Activated CD8-positive, alpha-beta memory T cell treated with anti-CD3 and anti-CD28 coated beads, Interleukin-2, amount 50 U/mL, for 1 hour (primary cell): ENCODE data around the gene PIGK.
"Not testable (repeated sequence)": the region's sequence is repeated elsewhere in the genome, so short reads cannot be mapped to it uniquely, and the experiment has no call there.

Experiments used
- DNase-seq: peaks from one replicate; pipeline ENCODE4 v3.0.0-alpha.2; 2020; ENCODE audit errors: extremely low read depth

PIGK gene

GRCh38 chr1:77193951-77194350 lies 25.3 kb downstream of the PIGK start:
- no peak for DNase-seq

- no peak for DNase-seq
These were observed 30.5 kb downstream of the PIGK start for GRCh38 chr1:77188770-77189169.

GRCh38 chr1:77186907-77187306 lies 32.3 kb downstream of the PIGK start:
- DNase-seq, result not testable (repeated sequence)

DNA sequence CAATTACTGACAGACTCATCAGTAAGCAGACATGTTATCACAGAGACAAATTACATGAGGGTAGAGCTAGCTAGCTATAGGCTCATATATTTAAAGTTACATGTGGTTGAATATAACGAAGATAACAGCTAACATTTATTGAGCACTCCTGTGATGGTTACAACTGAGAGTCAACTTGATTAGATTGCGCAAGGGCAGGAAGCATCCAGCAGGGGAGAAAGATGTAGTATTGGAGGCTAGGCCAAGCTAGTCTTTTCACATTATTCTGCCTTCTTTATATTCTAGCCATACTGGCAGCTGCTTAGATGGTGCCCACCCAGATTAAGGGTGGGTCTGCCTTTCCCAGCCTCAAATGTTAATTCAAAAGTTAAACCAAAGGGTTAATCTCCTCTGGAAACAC lies 37.1 kb downstream of the PIGK start:
- no peak for DNase-seq

GRCh38 chr1:77179632-77180031 lies 39.6 kb downstream of the PIGK start:
- no peak for DNase-seq

DNA sequence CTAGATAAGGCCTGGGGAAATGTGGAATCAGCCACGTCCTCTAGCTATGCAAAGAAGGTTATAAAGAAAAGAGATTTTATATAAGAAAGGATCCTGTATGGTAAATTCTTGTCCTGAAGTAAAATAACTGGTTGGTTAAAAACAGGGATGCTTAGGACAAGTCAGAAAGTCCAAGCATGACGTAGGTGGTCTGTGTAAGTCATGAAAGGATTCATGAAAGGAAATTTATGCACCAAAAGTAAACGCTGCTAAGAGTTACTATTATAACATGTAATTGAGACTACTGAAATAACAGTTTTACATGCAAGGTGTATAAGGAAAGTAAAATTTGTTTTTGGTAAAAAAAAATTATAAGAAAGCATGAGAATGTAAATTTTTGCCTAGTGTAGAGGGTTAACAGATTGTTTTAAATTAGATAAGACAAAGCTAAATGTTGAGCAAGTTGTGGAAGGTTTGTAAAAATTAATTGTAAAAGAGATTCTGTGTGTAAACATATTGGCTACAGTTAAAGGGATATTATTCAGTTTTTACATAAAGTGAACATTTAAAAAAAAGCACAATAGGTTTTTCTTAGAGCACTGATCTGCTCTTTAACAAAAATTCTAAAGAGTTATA lies 43.9 kb downstream of the PIGK start:
- no peak for DNase-seq

GRCh38 chr1:77170687-77171086 lies 48.5 kb downstream of the PIGK start:
- no peak for DNase-seq

- no peak for DNase-seq
These were observed 50.9 kb downstream of the PIGK start for GRCh38 chr1:77168358-77168757.

DNA sequence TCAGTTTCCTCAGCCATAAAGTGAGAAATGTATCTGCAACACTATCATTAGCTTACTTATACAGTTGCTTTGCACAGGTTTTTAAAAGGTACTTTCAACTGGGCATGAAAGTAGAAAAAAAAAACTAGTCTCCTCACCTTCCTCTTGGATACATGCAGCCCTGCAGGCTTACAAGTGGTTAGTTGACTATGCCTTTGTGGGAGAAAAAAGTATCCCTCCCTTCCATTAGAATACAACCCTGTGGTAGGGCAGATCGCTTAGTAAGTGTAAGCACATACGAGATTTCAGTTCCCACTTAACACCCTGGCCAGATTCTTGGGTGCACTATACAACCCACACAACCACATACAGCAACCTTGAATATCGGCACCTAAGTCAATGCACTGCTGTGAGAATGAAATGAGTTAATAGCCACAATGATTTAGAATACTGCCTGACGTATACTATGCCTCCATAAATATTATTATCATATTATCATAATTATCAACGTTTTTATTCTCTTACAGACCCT lies 54.7 kb downstream of the PIGK start:
- no peak for DNase-seq

DNA sequence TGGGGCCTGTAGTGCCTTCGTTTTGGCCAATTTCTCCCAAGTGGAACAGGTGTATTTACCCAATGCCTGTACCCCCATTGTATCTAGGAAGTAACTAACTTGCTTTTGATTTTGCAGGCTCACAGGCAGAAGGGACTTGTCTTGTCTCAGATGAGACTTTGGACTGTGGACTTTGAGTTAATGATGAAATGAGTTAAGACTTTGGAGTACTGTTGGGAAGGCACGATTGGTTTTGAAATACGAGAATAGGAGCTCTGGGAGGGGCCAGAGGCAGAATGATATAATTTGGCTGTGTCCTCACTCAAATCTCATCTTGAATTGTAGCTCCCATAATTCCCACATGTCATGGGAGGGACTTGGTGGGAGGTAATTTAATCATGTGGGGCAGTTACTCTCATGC lies 59.5 kb downstream of the PIGK start:
- DNase-seq, result not testable (repeated sequence)

- no peak for DNase-seq
These were observed 63.0 kb downstream of the PIGK start for GRCh38 chr1:77156214-77156613.

- DNase-seq, result no peak
These were observed 73.0 kb downstream of the PIGK start for GRCh38 chr1:77146270-77146669.

- DNase-seq, result no peak
These were observed 75.6 kb downstream of the PIGK start for GRCh38 chr1:77143529-77144121.

DNA sequence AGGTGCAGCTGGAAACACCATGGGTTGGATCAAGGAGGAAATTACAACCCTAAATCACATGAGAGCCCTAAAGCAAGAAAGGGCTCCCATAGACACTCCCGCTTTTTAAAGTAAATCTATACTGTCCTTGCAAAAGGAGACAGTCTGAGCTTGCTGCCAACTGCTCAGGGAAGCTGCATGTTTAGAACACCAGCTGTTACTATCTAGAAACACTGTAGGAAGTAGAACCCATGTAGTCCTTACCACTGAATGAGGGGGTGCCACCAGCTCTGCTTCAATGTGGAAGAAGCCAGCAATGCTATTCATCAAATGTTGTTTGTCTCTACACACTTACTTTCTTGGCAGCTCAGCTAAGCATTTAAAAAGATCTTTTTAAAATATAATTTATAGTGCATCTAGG lies 79.8 kb downstream of the PIGK start:
- no peak for DNase-seq

GRCh38 chr1:77134359-77134758 lies 84.9 kb downstream of the PIGK start:
- DNase-seq, result no peak

DNA sequence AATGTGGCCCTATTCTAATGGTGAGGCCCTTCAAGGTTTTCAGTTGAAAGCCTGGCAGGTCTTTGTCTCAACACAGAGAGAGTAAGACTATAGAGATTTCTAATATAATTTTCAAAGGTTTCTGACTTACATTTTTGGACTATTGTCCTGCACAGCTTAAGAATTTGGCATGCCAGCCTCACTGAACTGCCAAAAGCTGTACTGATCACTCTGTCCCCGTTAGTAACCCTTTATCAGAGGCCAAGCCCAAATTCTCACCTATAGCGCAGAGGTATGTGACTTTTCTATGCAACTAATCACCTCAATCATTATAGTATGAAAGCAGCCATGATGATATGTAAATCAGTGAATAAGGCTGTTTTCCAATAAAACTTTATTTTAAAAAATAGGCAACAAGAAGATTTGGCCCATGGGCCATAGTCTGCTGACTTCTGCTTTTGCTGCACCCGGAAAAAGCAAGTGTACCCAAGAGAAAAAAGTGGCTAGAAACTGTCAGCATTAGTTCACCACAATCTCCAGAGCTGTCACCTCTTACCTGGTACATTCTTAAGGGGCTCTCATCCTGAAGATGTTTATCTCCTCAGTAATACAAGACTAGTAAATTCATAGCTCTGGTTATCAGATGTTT lies 85.4 kb downstream of the PIGK start:
- DNase-seq, result no peak

GRCh38 chr1:77126307-77126706 lies 92.9 kb downstream of the PIGK start:
- no peak for DNase-seq

DNA sequence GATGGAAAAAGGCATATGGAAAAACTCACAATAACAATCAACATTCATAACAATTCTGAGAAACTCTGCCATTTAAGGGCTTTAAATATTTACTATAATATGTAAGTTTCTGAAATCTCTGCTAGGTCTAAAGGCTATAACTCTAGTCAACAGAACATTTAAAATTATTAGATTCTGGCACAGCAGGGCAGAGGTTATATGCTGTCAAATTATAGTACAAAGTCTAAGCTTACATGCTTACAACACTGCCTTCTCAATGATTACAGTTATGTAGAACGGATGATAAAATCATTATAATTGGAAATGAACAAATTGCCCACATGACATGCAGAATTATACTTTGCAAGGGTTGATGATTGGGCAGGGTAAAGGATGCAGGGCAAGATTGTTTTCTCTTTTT lies 97.7 kb downstream of the PIGK start:
- no peak for DNase-seq

GRCh38 chr1:77120950-77121349 lies 98.3 kb downstream of the PIGK start:
- no peak for DNase-seq

- no peak for DNase-seq
These were observed 100.5 kb downstream of the PIGK start for GRCh38 chr1:77118712-77119111.

DNA sequence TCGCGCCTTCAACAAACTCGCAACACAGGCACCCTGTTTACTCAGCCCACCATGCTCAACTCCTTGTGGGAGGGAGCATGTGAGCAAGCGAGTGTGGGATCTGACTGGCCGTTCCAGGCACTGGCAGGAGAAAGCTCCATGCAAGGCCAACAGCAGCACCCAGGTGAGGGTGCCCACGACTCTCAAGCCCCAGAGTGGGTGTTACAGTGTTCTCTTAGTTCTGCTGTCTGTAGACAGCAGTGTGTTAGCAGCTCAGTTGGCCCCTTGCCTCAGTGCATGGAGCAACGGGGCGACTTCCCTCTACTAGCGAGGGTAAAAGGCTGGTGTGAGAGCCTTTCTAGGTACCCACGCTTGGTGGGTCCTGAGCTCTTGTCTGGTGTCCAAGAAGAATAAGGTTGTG lies 114.6 kb downstream of the PIGK start:
- DNase-seq, result no peak

- no peak for DNase-seq
These were observed 115.7 kb downstream of the PIGK start for GRCh38 chr1:77103486-77103885.

DNA sequence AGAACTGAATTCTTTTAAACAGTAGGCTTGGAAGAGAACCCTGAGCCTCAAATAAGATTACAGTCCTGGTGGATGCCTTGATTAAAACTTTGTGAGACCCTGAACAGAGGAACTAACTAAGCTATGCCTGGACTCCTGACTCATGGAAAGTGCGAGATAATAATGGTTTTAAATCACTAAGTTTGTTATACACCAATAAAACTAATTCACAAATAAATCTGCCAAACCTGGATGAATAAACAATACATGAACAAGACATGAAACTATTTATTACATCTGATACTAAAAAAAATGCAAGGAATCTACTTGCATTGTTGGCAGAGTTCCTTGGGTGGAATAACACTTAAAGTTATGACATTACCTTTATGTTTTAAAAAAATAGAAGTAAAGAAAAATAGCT lies 118.4 kb downstream of the PIGK start:
- no peak for DNase-seq
